Measurements from ENCODE around the gene SHISAL1.

The SHISAL1 gene

GRCh38 chr22:44205516-44206329, 107.0 kb downstream of the SHISAL1 start:
- DNase-seq = no peak

GRCh38 chr22:44204739-44205515, 107.8 kb downstream of the SHISAL1 start:
- DNase-seq = no peak

GRCh38 chr22:44203203-44203602, 109.5 kb downstream of the SHISAL1 start:
- no peak for DNase-seq

GRCh38 chr22:44202261-44202789, 110.4 kb downstream of the SHISAL1 start:
- DNase-seq = peak; percentile 1

GRCh38 chr22:44201665-44202064, 111.1 kb downstream of the SHISAL1 start:
- DNase-seq = no peak

GRCh38 chr22:44200855-44201550, 111.7 kb downstream of the SHISAL1 start:
- DNase-seq = no peak

GRCh38 chr22:44200451-44200850, 112.3 kb downstream of the SHISAL1 start:
- no peak for DNase-seq

GRCh38 chr22:44199866-44200265, 112.9 kb downstream of the SHISAL1 start:
- DNase-seq = no peak

GRCh38 chr22:44199164-44199563, 113.6 kb downstream of the SHISAL1 start:
- DNase-seq = no peak

- DNase-seq = no peak
Observed at GRCh38 chr22:44197271-44197670, 115.5 kb downstream of the SHISAL1 start.

- no peak for DNase-seq
Observed at GRCh38 chr22:44196731-44197131, 116.0 kb downstream of the SHISAL1 start.

GRCh38 chr22:44196241-44196640, 116.5 kb downstream of the SHISAL1 start:
- no peak for DNase-seq

GRCh38 chr22:44195189-44195871, 117.4 kb downstream of the SHISAL1 start:
- no peak for DNase-seq

- no peak for DNase-seq
Observed at GRCh38 chr22:44194569-44194968, 118.2 kb downstream of the SHISAL1 start.
